T-helper 1 cell treated with Interleukin-12 subunit alpha and Interleukin-12 subunit beta and Interleukin-4 antibody, amounts not matched to agents 30 μg/mL and 1 μg/mL, for 36 hours (primary cell): ENCODE measurements around the gene CST9L.

Experiments
- H3K27ac Mint-ChIP-seq: one replicate; pipeline ENCODE4 v1.8.0; 2021; ENCODE audit warnings: mild to moderate bottlenecking, mixed read lengths
- H3K27me3 Mint-ChIP-seq: one replicate; pipeline ENCODE4 v1.8.0; 2021; ENCODE audit warnings: low read depth, mixed read lengths
- H3K36me3 Mint-ChIP-seq: one replicate; pipeline ENCODE4 v1.8.0; 2021; ENCODE audit warnings: low read depth, mixed read lengths
- H3K4me1 Mint-ChIP-seq: one replicate; pipeline ENCODE4 v1.8.0; 2021; ENCODE audit warnings: low read depth, mixed read lengths
- H3K4me3 Mint-ChIP-seq: one replicate; pipeline ENCODE4 v1.8.0; 2021; ENCODE audit warnings: mild to moderate bottlenecking, moderate library complexity, mixed read lengths
- H3K9me3 Mint-ChIP-seq: one replicate; pipeline ENCODE4 v1.8.0; 2021; ENCODE audit warnings: mixed read lengths

The CST9L gene

GRCh38 chr20:23570178-23570760 is 2.0 kb upstream of the CST9L start:
- no peaks in the 10 kb centered on the region for H3K4me1 Mint-ChIP-seq
- no peaks in the 10 kb centered on the region for H3K9me3 Mint-ChIP-seq
- no peak overlapping the region for H3K4me3 Mint-ChIP-seq
- H3K27me3 Mint-ChIP-seq, result peaks cover 28% of the 10 kb centered on the region
- H3K36me3 Mint-ChIP-seq, result no peaks in the 10 kb centered on the region
- H3K27ac Mint-ChIP-seq, result no peak overlapping the region

- Mint-ChIP-seq H3K36me3 (no peaks in the 10 kb centered on the region), H3K27ac (no peak overlapping the region), H3K9me3 (no peaks in the 10 kb centered on the region), H3K4me3 (no peak overlapping the region), H3K4me1 (no peaks in the 10 kb centered on the region), H3K27me3 (peaks cover 21% of the 10 kb centered on the region)
Measured at GRCh38 chr20:23569570-23569969, 1.3 kb upstream of the CST9L start.

GRCh38 chr20:23568971-23569330 is 667 bp upstream of the CST9L start:
- no peak overlapping the region for H3K4me3 Mint-ChIP-seq
- H3K9me3 Mint-ChIP-seq, result no peaks in the 10 kb centered on the region
- H3K4me1 Mint-ChIP-seq, result no peaks in the 10 kb centered on the region
- H3K27ac Mint-ChIP-seq, result no peak overlapping the region
- H3K27me3 Mint-ChIP-seq, result peaks cover 16% of the 10 kb centered on the region
- H3K36me3 Mint-ChIP-seq, result no peaks in the 10 kb centered on the region

DNA sequence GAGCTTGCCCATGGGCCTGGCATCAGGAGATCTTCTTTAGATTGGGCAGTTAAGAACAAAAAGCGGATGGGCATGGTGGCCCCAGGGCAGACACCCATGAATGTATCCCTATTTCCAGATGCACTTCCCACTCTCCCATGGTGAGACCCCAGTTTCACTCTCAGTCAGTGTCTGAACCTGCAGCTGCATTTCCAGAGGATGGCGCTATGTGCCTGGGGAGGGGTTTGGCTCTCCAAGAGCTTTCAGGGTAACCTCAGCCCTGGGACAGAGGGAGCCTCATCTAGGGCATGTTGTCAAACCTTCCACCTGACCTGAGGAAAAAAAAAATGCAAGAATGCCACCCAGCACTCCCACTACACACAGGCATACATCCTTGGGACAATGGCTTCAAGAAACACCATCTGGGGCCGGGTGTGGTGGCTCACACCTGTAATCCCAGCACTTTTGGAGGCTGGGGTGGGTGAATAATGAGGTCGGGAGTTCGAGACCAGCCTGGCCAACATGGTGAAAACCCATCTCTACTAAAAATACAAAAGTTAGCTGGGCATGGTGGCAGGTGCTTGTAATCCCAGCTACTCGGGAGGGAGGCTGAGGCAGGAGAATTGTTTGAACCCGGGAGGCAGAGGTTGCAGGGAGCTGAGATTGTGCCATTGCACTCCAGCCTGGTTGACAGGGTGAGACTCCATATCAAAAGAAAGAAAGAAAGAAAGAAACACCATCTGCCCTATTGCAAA is 1.9 kb downstream of the CST9L start:
- H3K9me3 Mint-ChIP-seq, result peaks cover 7% of the 10 kb centered on the region
- no peak overlapping the region for H3K27ac Mint-ChIP-seq
- H3K36me3 Mint-ChIP-seq, result no peaks in the 10 kb centered on the region
- H3K27me3 Mint-ChIP-seq, result peaks cover 6% of the 10 kb centered on the region
- no peaks in the 10 kb centered on the region for H3K4me1 Mint-ChIP-seq
- H3K4me3 Mint-ChIP-seq, result no peak overlapping the region

- H3K27ac Mint-ChIP-seq, result no peak overlapping the region
- H3K36me3 Mint-ChIP-seq, result no peaks in the 10 kb centered on the region
- H3K27me3 Mint-ChIP-seq, result no peaks in the 10 kb centered on the region
- H3K4me3 Mint-ChIP-seq, result no peak overlapping the region
- H3K4me1 Mint-ChIP-seq, result no peaks in the 10 kb centered on the region
- peaks cover 7% of the 10 kb centered on the region for H3K9me3 Mint-ChIP-seq
Measured at GRCh38 chr20:23565503-23566045, 2.7 kb downstream of the CST9L start.

DNA sequence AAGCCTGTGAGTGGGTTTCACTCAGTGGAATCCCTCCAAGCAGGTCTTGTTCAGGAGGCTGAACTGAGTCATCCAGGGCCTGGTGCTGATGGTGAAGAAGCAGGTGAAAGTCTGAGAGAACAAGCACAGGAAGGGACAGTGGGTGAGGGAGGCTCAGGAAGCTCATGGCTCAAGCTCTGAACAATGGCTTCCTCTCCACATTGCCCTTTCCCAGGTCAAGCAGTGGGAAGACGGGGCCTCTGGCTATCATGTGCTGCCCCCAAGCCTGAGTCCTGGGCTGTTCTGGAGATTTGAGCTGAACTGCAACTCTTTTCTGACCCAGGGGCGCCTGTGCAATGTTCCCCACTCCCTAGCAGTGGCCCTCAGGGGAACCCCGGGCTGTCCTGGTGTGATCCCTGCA is 3.4 kb downstream of the CST9L start:
- no peak overlapping the region for H3K4me3 Mint-ChIP-seq
- no peak overlapping the region for H3K27ac Mint-ChIP-seq
- H3K9me3 Mint-ChIP-seq, result peaks cover 10% of the 10 kb centered on the region
- H3K4me1 Mint-ChIP-seq, result no peaks in the 10 kb centered on the region
- H3K36me3 Mint-ChIP-seq, result no peaks in the 10 kb centered on the region
- no peaks in the 10 kb centered on the region for H3K27me3 Mint-ChIP-seq

DNA sequence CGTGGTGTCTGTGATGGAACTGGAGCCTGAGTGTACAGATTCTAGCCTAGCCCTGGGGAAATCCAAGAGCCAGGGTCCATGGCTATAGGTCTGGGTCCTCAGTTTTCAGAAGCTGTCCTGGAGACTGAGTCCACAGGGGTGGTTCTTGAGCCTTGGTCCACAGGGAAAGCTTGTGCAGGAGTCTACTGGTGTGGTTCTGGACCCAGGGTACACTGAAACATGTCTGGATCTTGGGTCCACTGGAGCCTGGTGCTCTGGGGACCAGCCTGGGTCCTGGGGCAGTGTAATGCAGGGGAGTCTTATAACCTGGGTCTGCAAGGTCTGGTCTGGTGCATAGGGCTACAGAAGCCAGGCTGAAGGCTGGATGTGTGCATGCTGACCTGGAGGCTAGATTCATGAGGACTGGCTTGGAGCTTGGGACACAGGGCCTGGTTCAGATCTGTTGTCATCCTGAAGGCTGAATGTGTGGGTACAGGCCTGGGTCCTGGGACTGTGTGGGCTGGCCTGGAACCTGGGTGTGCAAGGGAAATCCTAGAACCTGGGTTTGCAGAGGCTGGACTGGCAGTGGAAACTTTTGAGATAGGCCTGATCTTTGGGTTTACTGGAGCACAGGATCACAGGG is 5.5 kb downstream of the CST9L start:
- no peak overlapping the region for H3K4me3 Mint-ChIP-seq

DNA sequence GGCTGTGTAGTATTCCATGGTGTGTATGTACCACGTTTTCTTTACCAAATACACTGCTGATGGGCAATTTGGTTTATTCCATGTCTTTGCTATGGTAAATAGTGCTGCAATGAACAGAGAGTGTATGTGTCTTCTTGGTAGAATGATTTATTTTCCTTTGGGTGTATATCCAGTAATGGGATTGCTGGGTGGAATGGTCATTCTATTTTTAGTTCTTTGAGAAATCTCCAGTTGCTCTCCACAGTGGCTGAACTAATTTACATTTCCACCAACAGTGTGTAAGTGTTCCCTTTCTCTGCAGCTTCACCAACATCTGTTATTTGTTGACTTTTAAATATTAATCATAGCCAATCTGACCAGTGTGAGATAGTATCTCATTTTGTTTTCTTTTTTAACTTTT is 13.9 kb downstream of the CST9L start:
- no peaks in the 10 kb centered on the region for H3K36me3 Mint-ChIP-seq
- H3K4me1 Mint-ChIP-seq, result no peaks in the 10 kb centered on the region
- H3K4me3 Mint-ChIP-seq, result no peak overlapping the region
- H3K9me3 Mint-ChIP-seq, result peaks cover 5% of the 10 kb centered on the region
- no peak overlapping the region for H3K27ac Mint-ChIP-seq
- H3K27me3 Mint-ChIP-seq, result peaks cover 16% of the 10 kb centered on the region

More for the DNA sequence above, 5.5 kb downstream of the CST9L start:
- H3K36me3 Mint-ChIP-seq, result no peaks in the 10 kb centered on the region
- no peak overlapping the region for H3K27ac Mint-ChIP-seq
- H3K4me1 Mint-ChIP-seq, result no peaks in the 10 kb centered on the region
- H3K27me3 Mint-ChIP-seq, result peaks cover 1% of the 10 kb centered on the region
- H3K9me3 Mint-ChIP-seq, result peaks cover 12% of the 10 kb centered on the region

- H3K27ac Mint-ChIP-seq, result no peak overlapping the region
Measured at GRCh38 chr20:23551786-23552185, 16.5 kb downstream of the CST9L start.

GRCh38 chr20:23551383-23551782 is 16.9 kb downstream of the CST9L start:
- no peak overlapping the region for H3K4me3 Mint-ChIP-seq
- no peak overlapping the region for H3K27ac Mint-ChIP-seq
- no peaks in the 10 kb centered on the region for H3K9me3 Mint-ChIP-seq
- H3K27me3 Mint-ChIP-seq, result no peaks in the 10 kb centered on the region
- no peaks in the 10 kb centered on the region for H3K4me1 Mint-ChIP-seq
- no peaks in the 10 kb centered on the region for H3K36me3 Mint-ChIP-seq

More at GRCh38 chr20:23551786-23552185, 16.5 kb downstream of the CST9L start:
- Mint-ChIP-seq H3K27me3 (peaks cover 4% of the 10 kb centered on the region), H3K4me1 (no peaks in the 10 kb centered on the region), H3K9me3 (no peaks in the 10 kb centered on the region), H3K36me3 (no peaks in the 10 kb centered on the region), H3K4me3 (no peak overlapping the region)

DNA sequence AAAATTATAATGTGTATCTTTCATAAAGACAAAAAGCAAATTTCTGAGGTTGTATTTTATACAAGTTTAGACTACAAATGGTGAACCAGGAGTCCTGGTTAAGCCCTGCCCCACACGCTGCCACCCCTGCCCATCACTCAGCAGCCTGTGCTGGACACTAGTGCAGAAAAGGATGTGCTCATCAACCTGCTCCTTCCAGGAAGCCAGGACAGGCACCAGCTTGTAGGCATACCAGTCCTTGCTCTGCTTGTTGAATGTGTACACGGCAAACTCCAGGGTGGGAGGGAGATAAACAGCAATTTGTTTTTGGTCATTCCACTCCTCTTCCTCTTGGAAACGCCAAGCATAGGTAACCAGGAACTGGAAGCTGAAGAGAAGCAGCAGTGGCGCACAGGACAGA is 18.1 kb downstream of the CST9L start:
- Mint-ChIP-seq H3K9me3 (no peaks in the 10 kb centered on the region), H3K27me3 (no peaks in the 10 kb centered on the region), H3K27ac (no peak overlapping the region), H3K36me3 (no peaks in the 10 kb centered on the region), H3K4me1 (no peaks in the 10 kb centered on the region), H3K4me3 (no peak overlapping the region)

- no peaks in the 10 kb centered on the region for H3K36me3 Mint-ChIP-seq
- H3K27me3 Mint-ChIP-seq, result no peaks in the 10 kb centered on the region
- H3K4me3 Mint-ChIP-seq, result no peak overlapping the region
- H3K4me1 Mint-ChIP-seq, result no peaks in the 10 kb centered on the region
- no peaks in the 10 kb centered on the region for H3K9me3 Mint-ChIP-seq
- H3K27ac Mint-ChIP-seq, result no peak overlapping the region
Measured at GRCh38 chr20:23548408-23548807, 19.9 kb downstream of the CST9L start.

- H3K4me3 Mint-ChIP-seq, result no peak overlapping the region
- H3K27me3 Mint-ChIP-seq, result no peaks in the 10 kb centered on the region
- no peaks in the 10 kb centered on the region for H3K4me1 Mint-ChIP-seq
- no peaks in the 10 kb centered on the region for H3K36me3 Mint-ChIP-seq
- no peak overlapping the region for H3K27ac Mint-ChIP-seq
- no peaks in the 10 kb centered on the region for H3K9me3 Mint-ChIP-seq
Measured at GRCh38 chr20:23547613-23548012, 20.7 kb downstream of the CST9L start.

GRCh38 chr20:23546435-23547144 is 21.7 kb downstream of the CST9L start:
- no peak overlapping the region for H3K27ac Mint-ChIP-seq
- H3K27me3 Mint-ChIP-seq, result no peaks in the 10 kb centered on the region
- no peaks in the 10 kb centered on the region for H3K36me3 Mint-ChIP-seq
- no peaks in the 10 kb centered on the region for H3K9me3 Mint-ChIP-seq
- no peaks in the 10 kb centered on the region for H3K4me1 Mint-ChIP-seq
- H3K4me3 Mint-ChIP-seq, result no peak overlapping the region
